SW 1271 (cell line): ENCODE data around the gene UPF3A.
"Not testable (repeated sequence)": the region's sequence is repeated elsewhere in the genome, so short reads cannot be mapped to it uniquely, and the experiment has no call there.

Experiments used
- DNase-seq, 2 experiments: peaks; one replicate each; lab custom pipeline; 2025; lab: John Stamatoyannopoulos, UW

The UPF3A gene, protein sequence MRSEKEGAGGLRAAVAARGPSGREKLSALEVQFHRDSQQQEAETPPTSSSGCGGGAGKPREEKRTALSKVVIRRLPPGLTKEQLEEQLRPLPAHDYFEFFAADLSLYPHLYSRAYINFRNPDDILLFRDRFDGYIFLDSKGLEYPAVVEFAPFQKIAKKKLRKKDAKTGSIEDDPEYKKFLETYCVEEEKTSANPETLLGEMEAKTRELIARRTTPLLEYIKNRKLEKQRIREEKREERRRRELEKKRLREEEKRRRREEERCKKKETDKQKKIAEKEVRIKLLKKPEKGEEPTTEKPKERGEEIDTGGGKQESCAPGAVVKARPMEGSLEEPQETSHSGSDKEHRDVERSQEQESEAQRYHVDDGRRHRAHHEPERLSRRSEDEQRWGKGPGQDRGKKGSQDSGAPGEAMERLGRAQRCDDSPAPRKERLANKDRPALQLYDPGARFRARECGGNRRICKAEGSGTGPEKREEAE

DNA sequence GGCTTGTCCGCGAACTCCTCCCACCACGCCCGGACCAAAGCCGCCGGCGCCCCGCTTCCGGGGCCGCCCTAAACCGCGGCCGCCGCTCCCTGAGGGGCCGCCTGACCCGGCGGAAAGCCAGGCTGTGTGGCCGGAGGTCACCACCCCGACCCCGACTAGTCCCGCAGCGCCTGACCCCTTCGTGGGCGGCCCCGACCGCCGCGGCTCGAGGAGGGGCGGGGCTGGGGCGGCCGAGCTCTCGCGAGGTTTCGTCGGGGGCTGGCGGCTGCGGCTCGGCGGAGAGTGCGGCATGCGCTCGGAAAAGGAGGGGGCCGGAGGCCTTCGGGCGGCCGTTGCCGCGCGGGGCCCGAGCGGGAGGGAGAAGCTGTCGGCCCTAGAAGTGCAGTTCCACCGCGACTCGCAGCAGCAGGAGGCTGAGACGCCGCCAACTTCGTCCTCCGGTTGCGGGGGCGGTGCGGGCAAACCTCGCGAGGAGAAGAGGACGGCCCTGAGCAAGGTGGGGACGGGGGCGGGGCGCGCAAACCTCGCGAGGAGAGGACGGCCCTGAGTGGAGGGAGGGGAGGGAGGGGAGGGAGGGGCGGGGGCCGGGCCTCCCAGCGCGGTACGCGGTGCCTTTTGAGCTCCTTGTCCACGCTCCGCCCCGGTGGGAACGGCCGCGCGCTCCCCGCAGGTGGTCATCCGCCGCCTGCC lies at the start of gene UPF3A:
TSS of gene UPF3A (plus strand) at position 251 of the 690 bp plus-strand sequence. CDS start at position 290, 39 bp downstream.
- DNase-seq: peak in 1 of 2 experiments; percentile 73

DNA sequence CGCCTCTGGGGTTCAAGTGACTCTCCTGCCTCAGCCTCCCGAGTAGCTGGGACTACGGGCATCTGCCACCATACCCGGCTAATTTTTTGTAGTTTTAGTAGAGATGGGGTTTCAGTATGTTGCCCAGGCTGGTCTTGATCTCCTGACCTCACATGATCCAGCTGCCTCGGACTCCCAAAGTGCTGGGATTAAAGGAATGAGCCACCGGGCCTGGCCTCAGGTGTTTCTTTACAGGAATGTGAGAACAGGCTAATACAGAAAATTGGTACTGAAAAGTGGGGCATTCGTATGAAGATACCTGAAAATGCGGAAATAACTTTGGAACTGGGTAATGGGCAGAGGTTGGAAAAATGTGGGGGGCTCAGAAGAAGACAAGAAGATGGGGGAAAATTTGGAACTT lies 49.5 kb upstream of the UPF3A start:
- no peak for DNase-seq

DNA sequence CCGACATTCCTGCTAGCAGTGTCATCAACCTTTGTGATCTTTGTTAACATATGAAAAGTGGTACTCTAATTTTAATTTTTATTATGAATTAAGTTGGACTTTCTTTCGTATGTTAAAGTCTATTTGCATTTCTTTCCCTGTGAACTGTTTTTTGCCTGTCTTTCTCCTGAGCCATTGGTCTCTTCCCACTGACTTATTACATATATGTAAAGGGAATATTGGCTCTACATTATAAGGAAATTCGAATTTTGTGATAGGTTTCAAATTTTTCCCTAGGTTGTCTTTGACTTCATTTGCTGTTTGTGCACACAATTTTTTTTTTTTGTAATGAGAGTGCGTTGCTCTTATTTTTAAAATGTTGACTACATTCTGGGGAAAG lies 47.1 kb upstream of the UPF3A start:
- DNase-seq: no peak

DNA sequence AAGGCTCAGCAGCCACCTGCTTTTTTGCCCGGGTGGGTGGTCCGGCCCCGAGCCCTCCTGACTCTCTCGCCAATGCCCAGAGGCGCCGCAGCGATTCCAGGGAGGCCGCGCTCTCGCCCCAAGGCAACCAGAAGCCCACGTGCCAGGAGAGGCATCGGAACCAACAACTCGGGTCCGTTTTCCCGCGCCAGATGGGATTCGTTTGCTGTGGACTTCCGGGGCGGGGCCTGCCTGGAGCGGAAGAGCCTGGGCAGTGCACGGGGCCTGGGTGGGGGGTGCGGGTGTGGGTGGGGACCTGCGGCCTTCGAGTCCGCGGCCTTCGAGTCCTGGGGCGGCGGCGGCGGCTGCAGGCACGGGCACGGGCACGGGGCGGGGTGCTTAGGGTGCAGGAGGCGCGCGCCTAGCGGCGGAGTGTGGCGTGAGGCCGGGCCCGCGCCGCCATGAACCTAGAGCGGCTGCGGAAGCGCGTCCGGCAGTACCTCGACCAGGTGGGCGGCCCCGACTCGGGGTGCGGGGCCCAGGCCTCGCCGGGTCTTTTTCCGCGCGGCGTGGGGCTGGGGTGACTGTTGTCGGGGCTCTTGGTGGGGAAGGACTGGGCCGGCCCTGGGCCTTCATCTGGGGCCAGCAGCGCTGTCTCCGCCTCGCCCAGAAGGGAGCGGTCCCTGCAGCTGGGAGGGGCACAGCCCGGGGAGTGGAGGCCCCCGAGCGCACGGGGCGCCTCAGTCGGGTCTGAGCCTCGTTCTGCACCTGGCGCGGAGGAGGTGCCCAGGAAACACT lies 46.6 kb upstream of the UPF3A start, which contains the start of gene CDC16:
TSS of gene CDC16 (plus strand) at position 253 of the 777 bp plus-strand sequence. CDS start at position 441, 188 bp downstream.
- peak; percentile 29 to 59 for DNase-seq

- no peak for DNase-seq
Observed at GRCh38 chr13:114235697-114236096, 45.7 kb upstream of the UPF3A start.

DNA sequence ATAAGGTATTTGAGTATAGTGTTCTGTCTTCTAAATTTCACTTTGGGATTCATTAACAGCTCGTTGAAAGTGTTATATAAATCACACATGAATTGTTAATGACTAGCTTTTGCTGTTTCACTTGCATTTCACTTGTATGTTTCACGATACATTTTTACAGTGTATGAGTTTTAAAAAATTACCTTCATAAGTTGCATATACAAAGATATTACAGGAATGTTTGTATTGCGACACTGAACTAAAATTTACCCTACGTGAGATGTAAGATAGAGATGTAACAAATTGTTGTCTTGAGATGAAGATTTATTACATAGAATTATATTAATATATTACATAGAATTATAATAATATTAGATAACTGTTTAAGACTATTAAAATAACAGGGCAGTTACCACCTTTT lies 45.2 kb upstream of the UPF3A start:
- DNase-seq: no peak

- no peak for DNase-seq
Observed at GRCh38 chr13:114237415-114238112, 43.8 kb upstream of the UPF3A start.

DNA sequence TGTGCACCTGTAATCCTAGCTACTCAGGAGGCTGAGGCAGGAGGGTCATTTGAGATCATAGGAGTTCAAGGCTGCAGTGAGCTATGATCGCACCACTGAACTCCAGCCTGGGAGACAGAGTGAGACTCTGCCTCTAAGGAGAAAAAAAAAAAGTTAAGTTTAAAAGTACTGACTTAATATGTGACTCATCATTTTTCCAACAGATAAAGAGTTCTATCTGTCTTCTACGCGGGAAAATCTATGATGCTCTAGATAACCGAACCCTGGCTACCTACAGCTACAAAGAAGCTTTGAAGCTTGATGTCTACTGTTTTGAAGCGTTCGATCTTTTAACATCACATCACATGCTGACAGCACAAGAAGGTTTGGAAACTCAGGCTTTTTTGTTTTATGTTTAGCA lies 39.5 kb upstream of the UPF3A start:
- DNase-seq: no peak

GRCh38 chr13:114243971-114244370 lies 37.4 kb upstream of the UPF3A start:
- DNase-seq: no peak

DNA sequence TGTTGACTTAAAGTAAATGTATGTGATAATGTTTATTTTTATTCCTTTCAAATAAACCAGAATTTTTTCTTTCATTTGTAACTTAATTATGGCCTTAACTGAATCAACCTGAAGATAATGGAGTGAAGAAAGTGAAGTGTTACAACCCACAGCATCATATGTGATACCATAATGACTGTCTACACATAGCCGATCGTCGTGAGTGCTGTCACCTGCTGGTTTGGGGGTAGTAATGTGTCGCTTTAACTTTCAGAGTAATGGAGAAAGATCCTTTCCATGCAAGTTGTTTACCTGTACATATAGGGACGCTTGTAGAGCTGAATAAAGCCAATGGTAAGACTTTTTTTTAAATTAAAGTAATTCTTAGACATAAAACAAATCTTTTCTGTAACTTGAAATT lies 36.8 kb upstream of the UPF3A start:
- no peak for DNase-seq

DNA sequence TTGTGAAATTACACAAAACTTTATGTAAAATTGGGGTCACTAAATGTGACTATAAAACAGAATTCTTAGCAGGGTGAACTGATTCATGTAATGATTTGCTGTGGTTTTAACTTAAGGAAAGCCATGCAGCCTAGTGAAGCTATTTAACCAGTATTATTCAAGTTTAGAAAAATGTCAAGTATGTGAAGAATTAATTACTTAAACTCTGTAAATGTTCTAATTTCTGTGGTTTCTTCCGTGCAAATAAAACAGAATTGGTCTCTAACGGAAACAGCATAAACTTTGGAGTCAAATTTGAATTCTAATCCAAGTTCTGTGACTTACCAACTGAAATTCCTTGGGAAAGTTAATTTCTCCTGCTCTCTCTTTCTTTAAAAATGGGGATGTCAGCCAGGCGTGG lies 33.4 kb upstream of the UPF3A start:
- DNase-seq: no peak

- no peak for DNase-seq
Observed at GRCh38 chr13:114249077-114249476, 32.3 kb upstream of the UPF3A start.

DNA sequence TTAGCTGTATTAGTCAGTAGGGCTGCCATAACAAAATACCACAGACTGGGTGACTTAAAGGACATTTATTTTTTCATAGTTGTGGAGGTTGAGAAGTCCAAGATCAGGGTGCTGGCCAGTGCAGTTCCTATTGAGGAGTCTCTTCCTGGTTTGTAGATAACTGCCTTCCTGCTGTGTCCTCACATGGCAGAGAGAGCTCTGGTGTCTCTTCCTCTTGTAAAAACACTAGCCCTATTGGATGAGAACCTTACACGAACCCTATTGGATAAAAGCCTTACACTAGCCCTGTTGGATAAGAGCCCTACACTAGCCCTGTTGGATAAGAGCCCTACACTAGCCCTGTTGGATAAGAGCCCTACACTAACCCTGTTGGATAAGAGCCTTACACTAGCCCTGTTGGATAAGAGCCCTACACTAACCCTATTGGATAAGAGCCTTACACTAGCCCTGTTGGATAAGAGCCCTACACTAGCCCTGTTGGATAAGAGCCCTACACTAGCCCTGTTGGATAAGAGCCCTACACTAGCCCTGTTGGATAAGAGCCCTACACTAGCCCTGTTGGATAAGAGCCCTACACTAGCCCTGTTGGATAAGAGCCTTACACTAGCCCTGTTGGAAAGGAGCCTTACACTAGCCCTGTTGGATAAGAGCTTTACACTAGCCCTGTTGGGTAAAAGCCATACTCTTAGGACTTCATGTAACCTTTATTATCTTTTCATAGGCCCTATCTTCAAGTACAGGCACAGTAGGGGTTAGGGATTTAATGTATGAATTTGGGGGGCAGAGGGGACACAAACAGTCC lies 29.6 kb upstream of the UPF3A start:
- DNase-seq: not testable (repeated sequence)

DNA sequence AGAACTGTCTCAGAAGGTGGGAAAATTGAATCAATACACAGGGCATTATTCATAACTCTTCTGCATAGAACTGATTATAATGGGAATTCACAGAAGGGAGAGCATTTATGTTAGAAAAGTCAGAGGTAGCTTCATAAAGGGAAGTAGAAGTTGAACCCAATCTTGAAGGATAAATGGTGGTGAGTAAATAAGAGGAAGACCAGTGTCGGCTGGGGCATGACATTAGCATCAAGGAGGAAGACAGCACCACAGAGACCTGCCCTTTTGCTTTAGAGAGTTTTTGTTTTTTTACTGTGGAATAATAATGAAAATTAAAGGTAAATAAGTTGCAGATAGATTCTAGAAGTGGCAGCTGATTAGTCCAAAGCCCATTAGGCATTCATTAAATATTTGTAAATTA lies 24.9 kb upstream of the UPF3A start:
- DNase-seq: no peak

GRCh38 chr13:114257014-114257413 lies 24.4 kb upstream of the UPF3A start:
- DNase-seq: no peak

DNA sequence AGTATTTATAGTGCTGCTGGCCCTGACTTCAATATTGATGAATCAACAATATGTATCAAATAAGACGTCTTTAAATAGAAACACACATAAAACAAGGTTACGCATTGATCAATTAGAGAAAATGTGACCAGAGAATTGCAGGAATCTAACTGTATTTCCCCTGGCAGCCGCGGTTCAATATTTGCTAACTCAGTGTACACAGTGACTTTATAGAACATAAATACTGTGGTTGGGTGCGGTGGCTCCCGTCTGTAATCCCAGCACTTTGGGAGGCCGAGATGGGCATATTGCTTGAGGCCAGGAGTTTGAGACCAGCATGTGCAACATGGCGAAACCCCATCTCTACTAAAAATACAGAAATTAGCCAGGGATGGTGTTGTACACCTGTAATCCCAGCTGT lies 22.8 kb upstream of the UPF3A start:
- no peak for DNase-seq

DNA sequence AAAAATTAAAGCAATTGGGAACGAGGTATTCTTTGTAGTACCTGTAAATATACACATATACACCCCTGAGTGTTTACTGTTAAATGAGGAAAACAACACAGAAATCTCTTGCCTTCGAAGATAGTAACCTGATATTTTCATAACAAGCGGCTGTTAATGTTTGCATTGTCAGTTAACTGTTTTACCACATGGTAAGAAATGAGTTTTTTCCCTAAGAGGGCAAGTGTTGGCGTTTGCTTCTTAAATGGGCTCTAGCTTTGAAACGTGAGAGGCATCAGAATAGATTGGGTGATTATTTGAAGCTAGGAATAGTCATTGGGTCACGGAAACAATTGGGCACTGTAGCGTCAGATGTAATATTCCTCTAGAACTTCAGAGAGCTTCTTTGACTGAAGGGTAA lies 22.0 kb upstream of the UPF3A start:
- DNase-seq: no peak

DNA sequence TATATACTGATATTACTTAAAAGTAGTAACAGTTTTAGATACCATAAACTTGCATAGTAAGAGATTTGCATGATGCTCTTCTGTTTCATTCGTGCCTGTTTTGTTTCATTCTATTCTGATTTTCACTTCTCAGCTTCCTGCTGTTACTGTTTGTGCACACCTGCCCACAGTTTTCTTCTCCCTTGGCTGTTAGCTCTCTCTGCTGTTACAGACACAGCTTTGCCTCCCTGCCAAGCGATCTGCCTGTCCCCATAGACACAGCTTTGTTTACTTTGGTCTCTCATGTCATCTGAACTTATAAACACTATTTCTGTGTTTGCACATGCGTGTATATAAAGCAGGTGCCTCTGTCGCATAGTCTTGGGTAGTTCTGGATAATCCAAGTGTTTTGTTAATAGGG lies 21.4 kb upstream of the UPF3A start:
- DNase-seq: no peak

GRCh38 chr13:114260814-114261213 lies 20.6 kb upstream of the UPF3A start:
- DNase-seq: no peak

DNA sequence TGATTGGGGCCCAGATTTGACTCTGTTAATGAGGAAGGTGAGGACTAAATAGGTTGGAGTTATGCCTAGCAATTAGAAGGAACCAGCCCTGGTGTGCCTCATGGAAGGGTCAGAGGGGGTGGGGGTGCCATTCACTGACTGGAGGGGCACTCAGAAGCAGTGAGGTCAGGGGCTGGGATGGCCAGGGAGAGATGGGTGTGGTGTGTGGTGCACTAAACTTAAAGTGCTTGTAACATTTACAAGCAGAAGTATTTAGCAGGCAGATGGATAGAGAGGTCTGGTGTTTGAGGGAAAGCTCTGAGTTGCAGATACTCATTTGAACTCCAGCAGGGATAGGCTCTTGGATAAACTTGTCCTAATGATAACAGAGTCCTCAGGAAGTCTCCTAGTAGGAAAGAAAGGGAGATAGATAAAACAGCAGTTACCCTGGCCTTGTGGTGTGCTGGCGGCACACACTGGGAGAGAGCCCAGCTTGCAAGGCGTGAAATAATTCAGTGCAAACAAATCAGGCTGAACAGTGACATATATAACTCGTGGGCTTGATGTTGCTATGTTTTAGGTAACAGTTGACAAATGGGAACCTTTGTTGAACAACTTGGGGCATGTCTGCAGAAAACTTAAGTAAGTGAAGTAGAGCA lies 20.0 kb upstream of the UPF3A start:
- no peak for DNase-seq

DNA sequence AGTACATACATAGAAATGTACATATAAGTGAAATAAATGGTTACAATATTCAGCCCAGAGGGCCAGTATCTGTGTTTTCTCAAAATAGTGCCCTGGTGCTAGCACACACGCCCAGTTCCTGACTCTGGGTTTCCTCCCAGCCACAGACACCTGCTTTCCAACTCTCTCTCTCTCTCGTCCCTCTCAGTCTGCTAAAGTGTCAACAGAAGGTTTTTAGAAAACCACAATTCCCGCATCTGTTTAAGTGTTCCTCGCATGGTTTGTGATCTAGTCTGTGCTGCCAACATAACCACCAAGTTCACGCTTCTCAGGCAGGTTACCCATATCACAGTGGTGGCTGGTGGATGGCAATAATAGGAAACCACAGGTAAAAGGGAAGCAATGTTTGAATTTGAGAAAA lies 17.8 kb upstream of the UPF3A start:
- DNase-seq: no peak
